Activated CD4-positive, alpha-beta memory T cell treated with anti-CD3 and anti-CD28 coated beads for 36 hours (primary cell): ENCODE data around the gene MIER2. TPM values are rescaled to one million over a fixed set of nuclear protein-coding genes. Genes with fewer than 3 reads are reported as not detected.

Source experiments
- CTCF ChIA-PET: fragments of 350-600 bp; sonication (Branson Sonifier 250); formaldehyde crosslinking; loops from one replicate; lab custom pipeline; 2021; ENCODE audit warnings: antibody characterized with exemption, inconsistent platforms; lab: Charles Lee
- POLR2A ChIA-PET: fragments of 350-600 bp; sonication (Branson Sonifier 250); formaldehyde crosslinking; loops from one replicate; lab custom pipeline; 2021; ENCODE audit warnings: antibody characterized with exemption; lab: Charles Lee
- DNase-seq: peaks from one replicate; pipeline ENCODE4 v3.0.0-alpha.2; 2020
- H3K27ac Mint-ChIP-seq: one replicate; pipeline ENCODE4 v1.8.0; 2021; ENCODE audit warnings: mixed read lengths
- H3K27me3 Mint-ChIP-seq: one replicate; pipeline ENCODE4 v1.8.0; 2021; ENCODE audit warnings: mixed read lengths
- H3K36me3 Mint-ChIP-seq: one replicate; pipeline ENCODE4 v1.8.0; 2021; ENCODE audit warnings: mixed read lengths
- H3K4me1 Mint-ChIP-seq: one replicate; pipeline ENCODE4 v1.8.0; 2021; ENCODE audit warnings: low read depth, mixed read lengths
- H3K4me3 Mint-ChIP-seq: one replicate; pipeline ENCODE4 v1.8.0; 2021; ENCODE audit warnings: mild to moderate bottlenecking, mixed read lengths
- H3K9me3 Mint-ChIP-seq: one replicate; pipeline ENCODE4 v1.8.0; 2021; ENCODE audit warnings: mixed read lengths
- intact Hi-C: fragments of 100-400 bp; cut with micrococcal nuclease; formaldehyde crosslinking; loops from one replicate; pipeline ENCODE4 v1.15.1; 2023
- total RNA-seq, 2 experiments: library from RNA; stranded (reverse); gene quantifications; one replicate each; pipeline ENCODE4 v1.2.3, GENCODE V29; 2021

MIER2 gene
- total RNA-seq, 2 experiments from 2014 or later: 22.1 to 23.1 TPM

DNA sequence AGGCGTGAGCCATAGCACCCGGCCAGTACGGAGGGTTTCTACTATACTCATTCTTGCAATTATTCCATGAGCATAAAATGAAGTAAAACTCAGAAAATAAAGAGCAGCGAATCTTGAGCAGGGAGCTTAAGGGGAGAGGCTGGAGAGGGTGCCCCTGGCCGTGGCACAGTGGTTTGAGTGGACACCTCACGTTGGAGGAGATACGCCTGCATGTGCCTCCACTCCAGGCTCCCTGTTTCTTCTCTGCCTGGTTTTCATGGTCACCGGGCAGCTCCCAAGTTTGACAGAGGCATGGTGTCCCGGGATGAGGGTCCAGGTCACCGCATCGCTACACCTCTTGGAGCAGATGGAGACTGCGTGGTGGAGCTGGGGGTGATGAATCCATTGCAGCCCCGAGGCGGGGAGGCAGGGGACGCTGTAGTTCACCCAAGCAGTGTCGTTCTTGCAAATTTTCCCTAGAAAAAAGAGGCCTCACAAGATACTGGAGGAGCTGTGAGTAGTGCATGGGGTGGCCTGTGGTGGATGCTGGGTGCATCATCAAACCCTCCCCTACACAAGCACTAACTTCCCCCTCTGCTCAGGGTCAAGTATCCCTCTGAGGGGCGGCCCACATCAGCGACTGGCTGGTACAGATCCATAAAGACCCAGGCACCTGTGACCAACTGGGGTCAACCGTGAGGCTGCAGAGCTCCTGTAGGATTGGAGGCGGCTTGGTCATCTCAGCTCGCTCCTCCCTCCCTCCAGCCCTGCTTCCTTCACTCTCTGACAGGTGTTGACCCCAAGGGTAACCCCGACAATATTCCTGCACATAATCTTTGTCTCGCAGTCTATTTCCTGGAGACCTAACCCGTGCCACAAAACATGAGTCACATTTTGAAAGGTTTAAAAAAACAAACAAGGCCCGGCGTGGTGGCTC lies 3.6 kb upstream of the MIER2 start:
- intact Hi-C loops: no loop called here
- DNase-seq: no peak
- H3K9me3 Mint-ChIP-seq: peaks cover 4% of the 10 kb centered on the region
- H3K4me3 Mint-ChIP-seq: no peak overlapping the region
- peaks cover 15% of the 10 kb centered on the region for H3K4me1 Mint-ChIP-seq
- H3K27me3 Mint-ChIP-seq: peaks cover 7% of the 10 kb centered on the region
- ChIA-PET POLR2A (no interaction called here), CTCF (interaction anchor here (0.9 kb wide), 1 partner anchor 158 kb away, joined by 3 read pairs; no protein-coding TSS in a partner anchor)
- peaks cover 6% of the 10 kb centered on the region for H3K36me3 Mint-ChIP-seq
- no peak overlapping the region for H3K27ac Mint-ChIP-seq

DNA sequence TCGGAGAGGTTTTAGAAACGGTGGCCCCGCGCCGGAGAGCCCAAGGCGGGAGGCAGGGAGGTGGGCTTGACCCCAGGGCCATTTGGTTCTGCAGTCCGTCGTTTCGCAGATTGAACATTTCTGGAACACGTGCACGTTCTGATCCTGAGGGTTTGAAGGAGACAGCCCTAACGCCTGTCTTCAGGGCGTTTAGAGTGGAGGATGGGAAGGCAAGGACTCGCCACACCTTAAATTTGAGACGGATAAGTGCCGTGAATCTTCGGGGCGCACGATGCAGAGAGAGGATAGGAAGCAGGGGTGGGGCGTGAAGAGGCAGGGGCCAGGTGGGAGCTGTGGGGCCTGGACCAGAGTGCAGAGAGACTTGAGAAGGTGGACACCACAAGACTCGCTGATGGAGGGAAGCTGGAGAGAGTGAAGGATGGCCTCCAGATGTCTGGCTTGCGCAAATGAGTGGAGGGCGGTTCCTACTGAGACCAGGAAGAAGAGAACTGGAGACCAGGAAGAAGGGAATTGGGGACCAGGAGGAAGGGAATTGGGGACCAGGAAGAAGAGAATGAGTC lies 804 bp upstream of the MIER2 start:
- POLR2A ChIA-PET: no interaction called here
- peak overlapping the region; percentile 76 for H3K4me3 Mint-ChIP-seq
- CTCF ChIA-PET: no interaction called here
- H3K4me1 Mint-ChIP-seq: peaks cover 42% of the 10 kb centered on the region
- peaks cover 7% of the 10 kb centered on the region for H3K27me3 Mint-ChIP-seq
- intact Hi-C loops: no loop called here
- H3K27ac Mint-ChIP-seq: peak overlapping the region; percentile 6
- peaks cover 6% of the 10 kb centered on the region for H3K36me3 Mint-ChIP-seq
- no peak for DNase-seq
- no peaks in the 10 kb centered on the region for H3K9me3 Mint-ChIP-seq

- H3K27ac Mint-ChIP-seq: peak overlapping the region; percentile 69
- peaks cover 7% of the 10 kb centered on the region for H3K27me3 Mint-ChIP-seq
- H3K4me3 Mint-ChIP-seq: peak overlapping the region; percentile 76
- CTCF ChIA-PET: interaction anchor here (1.0 to 2.1 kb wide), 3 partner anchors 30 to 167 kb away, joined by 3 to 5 read pairs (median 4); no protein-coding TSS in a partner anchor
- intact Hi-C loops: loop anchor here (1.0 kb wide), 1 partner anchor 163 kb away; the partner anchor contains the start of gene TPGS1
- peak; percentile 22 for DNase-seq
- peaks cover 54% of the 10 kb centered on the region for H3K4me1 Mint-ChIP-seq
- no peaks in the 10 kb centered on the region for H3K9me3 Mint-ChIP-seq
- POLR2A ChIA-PET: interaction anchor here (1.0 kb wide), 1 partner anchor 39 kb away, joined by 3 read pairs; no protein-coding TSS in a partner anchor
- H3K36me3 Mint-ChIP-seq: peaks cover 12% of the 10 kb centered on the region
Observed at GRCh38 chr19:343941-344624, 513 bp downstream of the MIER2 start.

- peaks cover 7% of the 10 kb centered on the region for H3K27me3 Mint-ChIP-seq
- peak overlapping the region; percentile 76 for H3K4me3 Mint-ChIP-seq
- POLR2A ChIA-PET: interaction anchor here (0.5 to 1.0 kb wide), 2 partner anchors 39 to 145 kb away, joined by 3 read pairs; no protein-coding TSS in a partner anchor
- peak overlapping the region; percentile 69 for H3K27ac Mint-ChIP-seq
- no peaks in the 10 kb centered on the region for H3K9me3 Mint-ChIP-seq
- no peak for DNase-seq
- H3K36me3 Mint-ChIP-seq: peaks cover 14% of the 10 kb centered on the region
- intact Hi-C loops: no loop called here
- CTCF ChIA-PET: interaction anchor here (1.0 to 2.1 kb wide), 3 partner anchors 29 to 167 kb away, joined by 3 to 5 read pairs (median 4); no protein-coding TSS in a partner anchor
- H3K4me1 Mint-ChIP-seq: peaks cover 60% of the 10 kb centered on the region
Observed at GRCh38 chr19:343451-343931, 1.1 kb downstream of the MIER2 start.

- H3K4me3 Mint-ChIP-seq: peak overlapping the region; percentile 76
- no peak overlapping the region for H3K27ac Mint-ChIP-seq
- H3K4me1 Mint-ChIP-seq: peaks cover 63% of the 10 kb centered on the region
- ChIA-PET POLR2A (interaction anchor here (0.5 to 1.0 kb wide), 2 partner anchors 40 to 145 kb away, joined by 3 read pairs; no protein-coding TSS in a partner anchor), CTCF (interaction anchor here (0.8 to 2.1 kb wide), 4 partner anchors 28 to 168 kb away, joined by 3 to 5 read pairs (median 4); no protein-coding TSS in a partner anchor)
- H3K9me3 Mint-ChIP-seq: no peaks in the 10 kb centered on the region
- no peak for DNase-seq
- intact Hi-C loops: no loop called here
- peaks cover 7% of the 10 kb centered on the region for H3K27me3 Mint-ChIP-seq
- H3K36me3 Mint-ChIP-seq: peaks cover 14% of the 10 kb centered on the region
Observed at GRCh38 chr19:342801-343421, 1.7 kb downstream of the MIER2 start.

DNA sequence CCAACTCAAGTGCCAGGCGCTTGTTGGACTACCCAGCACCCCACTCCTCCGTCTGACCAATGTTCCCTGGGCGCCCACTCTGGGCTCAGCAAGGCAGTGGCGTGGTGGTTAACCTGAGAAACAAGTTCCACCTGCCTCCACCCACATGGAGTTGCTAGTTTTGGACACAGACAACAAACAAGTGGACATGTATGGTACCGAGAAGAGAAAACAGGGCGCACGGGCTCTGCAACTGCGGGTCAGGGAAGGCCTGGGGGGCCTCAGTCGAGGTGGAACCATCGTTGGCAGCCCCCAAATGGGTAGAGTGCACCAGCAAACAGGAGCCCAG lies 2.5 kb downstream of the MIER2 start:
- peaks cover 66% of the 10 kb centered on the region for H3K4me1 Mint-ChIP-seq
- H3K9me3 Mint-ChIP-seq: no peaks in the 10 kb centered on the region
- no peak overlapping the region for H3K4me3 Mint-ChIP-seq
- DNase-seq: no peak
- intact Hi-C loops: no loop called here
- ChIA-PET CTCF (interaction anchor here (2.1 kb wide), 1 partner anchor 164 kb away, joined by 5 read pairs; no protein-coding TSS in a partner anchor), POLR2A (no interaction called here)
- H3K27me3 Mint-ChIP-seq: peaks cover 7% of the 10 kb centered on the region
- H3K27ac Mint-ChIP-seq: no peak overlapping the region
- H3K36me3 Mint-ChIP-seq: peaks cover 14% of the 10 kb centered on the region

GRCh38 chr19:341386-342127 lies 3.0 kb downstream of the MIER2 start:
- Mint-ChIP-seq H3K27ac (no peak overlapping the region), H3K27me3 (peaks cover 7% of the 10 kb centered on the region), H3K36me3 (peaks cover 14% of the 10 kb centered on the region), H3K4me1 (peaks cover 67% of the 10 kb centered on the region), H3K4me3 (no peak overlapping the region), H3K9me3 (no peaks in the 10 kb centered on the region)
- ChIA-PET CTCF (no interaction called here), POLR2A (no interaction called here)
- intact Hi-C loops: no loop called here
- DNase-seq: no peak

DNA sequence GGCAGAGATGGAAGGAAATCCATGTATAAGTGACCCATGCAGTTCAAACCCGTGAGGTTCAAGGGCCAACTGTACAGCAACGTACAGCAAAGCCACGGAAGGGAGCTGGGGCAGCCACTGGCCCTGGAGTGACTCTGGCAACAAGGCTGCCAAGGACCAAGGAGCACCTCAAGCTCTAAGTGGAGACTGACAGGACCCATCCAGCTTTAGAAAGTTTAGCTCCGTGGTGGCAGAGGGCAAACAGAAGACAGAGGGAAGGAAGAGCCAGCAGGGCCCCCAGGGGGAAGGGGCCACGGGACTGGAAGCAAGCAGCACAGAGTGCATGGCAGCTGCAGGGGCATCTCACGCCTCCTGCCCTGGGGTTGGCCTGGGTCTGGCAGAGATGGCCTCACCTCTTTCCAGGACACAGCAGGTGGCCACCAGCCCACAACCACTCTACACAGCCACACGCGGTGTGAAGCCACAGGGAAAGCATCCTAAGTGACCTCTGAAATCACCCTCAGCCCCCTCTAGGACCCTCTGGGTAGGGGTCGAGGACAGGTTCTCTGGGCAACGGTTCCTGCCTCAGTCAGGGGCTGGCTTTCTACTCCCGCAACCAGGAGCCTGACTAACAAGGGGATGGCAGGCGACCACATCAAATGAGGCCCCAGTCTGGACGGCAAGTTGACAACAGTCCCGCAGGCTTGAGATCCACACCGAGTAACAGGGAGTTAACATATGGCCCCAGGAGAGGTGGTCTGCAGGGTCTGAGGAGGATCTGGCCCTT lies 3.8 kb downstream of the MIER2 start:
- Mint-ChIP-seq H3K36me3 (peaks cover 17% of the 10 kb centered on the region), H3K4me1 (peaks cover 67% of the 10 kb centered on the region), H3K4me3 (no peak overlapping the region), H3K27me3 (peaks cover 4% of the 10 kb centered on the region), H3K9me3 (no peaks in the 10 kb centered on the region), H3K27ac (no peak overlapping the region)
- no peak for DNase-seq
- POLR2A ChIA-PET: no interaction called here
- intact Hi-C loops: no loop called here
- CTCF ChIA-PET: no interaction called here

DNA sequence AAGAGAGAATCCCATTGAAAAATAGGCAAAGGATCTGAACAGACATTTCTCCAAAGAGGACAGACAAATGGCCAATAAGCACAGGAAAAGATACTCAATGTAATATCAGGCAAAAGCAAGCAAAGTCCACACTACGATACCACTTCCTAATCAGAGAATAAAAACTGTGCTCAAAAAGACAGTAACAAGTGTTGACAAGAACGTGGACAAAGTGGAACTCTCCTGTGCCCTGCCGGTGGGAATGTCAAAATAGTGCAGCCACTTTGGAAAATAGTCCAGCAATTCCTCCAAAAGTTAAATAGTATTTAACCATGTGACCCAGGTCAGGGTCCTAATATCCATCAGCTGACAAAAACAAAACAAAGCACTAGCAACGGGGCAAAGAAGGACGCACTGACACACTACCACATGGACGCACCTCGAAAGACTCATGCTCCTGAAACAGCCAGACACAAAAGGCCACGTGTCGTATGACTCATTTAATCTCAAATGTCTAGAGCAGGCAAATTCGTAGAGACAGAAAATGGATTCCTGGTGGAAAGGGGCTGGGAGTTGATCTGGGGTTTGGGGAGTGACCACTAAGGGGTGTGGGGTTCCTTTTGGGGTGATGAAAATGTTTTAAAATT lies 5.2 kb downstream of the MIER2 start:
- DNase-seq: no peak
- H3K9me3 Mint-ChIP-seq: no peaks in the 10 kb centered on the region
- POLR2A ChIA-PET: no interaction called here
- H3K27me3 Mint-ChIP-seq: no peaks in the 10 kb centered on the region
- H3K4me3 Mint-ChIP-seq: no peak overlapping the region
- H3K36me3 Mint-ChIP-seq: peaks cover 17% of the 10 kb centered on the region
- intact Hi-C loops: no loop called here
- peaks cover 60% of the 10 kb centered on the region for H3K4me1 Mint-ChIP-seq
- H3K27ac Mint-ChIP-seq: no peak overlapping the region
- CTCF ChIA-PET: no interaction called here

DNA sequence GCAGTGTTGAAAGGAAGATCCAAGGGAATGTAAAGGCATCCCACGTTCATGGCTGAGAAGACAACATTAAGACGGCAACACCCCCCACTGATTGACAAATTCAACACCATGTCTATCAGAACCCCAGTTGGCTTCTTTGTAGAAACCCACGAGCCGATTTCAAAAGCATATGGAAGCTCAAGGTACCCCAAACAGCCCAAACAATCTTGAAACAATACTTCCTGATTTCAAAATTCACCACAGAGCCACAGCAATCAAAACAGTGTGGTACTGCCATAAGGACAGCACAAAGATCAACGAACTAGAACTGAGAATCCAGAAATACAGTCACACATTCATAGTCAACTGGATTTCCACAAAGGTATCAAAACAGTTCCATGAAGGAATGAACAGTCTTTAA lies 6.2 kb downstream of the MIER2 start:
- ChIA-PET CTCF (no interaction called here), POLR2A (no interaction called here)
- Mint-ChIP-seq H3K27me3 (no peaks in the 10 kb centered on the region), H3K27ac (no peak overlapping the region), H3K4me3 (no peak overlapping the region), H3K36me3 (peaks cover 12% of the 10 kb centered on the region), H3K4me1 (peaks cover 54% of the 10 kb centered on the region), H3K9me3 (no peaks in the 10 kb centered on the region)
- DNase-seq: no peak
- intact Hi-C loops: no loop called here
